GM21526 (cell line): Measurements from ENCODE around the gene C11orf71.

Experiments
- ATAC-seq: cut with Tn5 transposase; IDR thresholded peaks from one replicate; pipeline ENCODE4 v1.9.1; 2021; ENCODE audit warnings: moderate library complexity; ENCODE audit not compliant: unreplicated experiment, low FRiP score

Gene C11orf71

DNA sequence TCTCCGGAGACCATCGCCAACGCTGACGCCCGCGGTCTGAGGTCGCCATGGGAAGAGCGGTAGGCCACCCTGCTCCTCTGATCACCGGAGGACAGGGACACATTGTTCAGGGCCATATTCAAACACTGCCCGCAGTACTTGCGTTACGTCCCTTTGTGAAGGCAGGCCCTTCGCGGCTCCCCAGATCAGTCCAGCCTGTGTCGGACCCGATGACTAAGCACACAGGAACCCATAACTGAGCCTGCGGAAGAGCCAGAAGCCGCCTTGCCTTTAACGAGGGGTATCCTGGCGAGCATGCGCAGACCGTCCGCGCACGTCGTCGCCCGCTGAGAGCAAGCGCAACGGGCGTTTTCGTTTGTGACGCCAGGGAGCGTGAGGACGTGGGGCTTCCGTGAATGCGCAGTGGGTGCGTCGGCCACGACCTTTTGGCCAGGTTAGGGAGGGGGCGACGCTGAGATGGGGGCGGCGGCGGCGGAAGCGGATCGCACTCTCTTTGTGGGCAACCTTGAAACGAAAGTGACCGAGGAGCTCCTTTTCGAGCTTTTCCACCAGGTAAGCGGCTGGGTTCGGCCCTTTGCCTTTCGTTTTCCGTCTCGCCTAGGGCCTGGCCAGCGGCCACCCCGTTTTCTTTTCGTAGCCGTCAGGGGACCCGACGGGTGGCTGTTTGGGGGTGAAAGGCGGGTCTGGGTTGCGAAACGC is at the start of gene C11orf71, which contains the start of gene RBM7:
TSS of gene C11orf71 (minus strand) at position 296 of the 699 bp plus-strand sequence. CDS start at position 116, 180 bp downstream.
TSS of gene RBM7 (plus strand) at position 451 of the 699 bp plus-strand sequence. CDS start at position 457, 6 bp downstream.
- ATAC-seq: peak; percentile 92

DNA sequence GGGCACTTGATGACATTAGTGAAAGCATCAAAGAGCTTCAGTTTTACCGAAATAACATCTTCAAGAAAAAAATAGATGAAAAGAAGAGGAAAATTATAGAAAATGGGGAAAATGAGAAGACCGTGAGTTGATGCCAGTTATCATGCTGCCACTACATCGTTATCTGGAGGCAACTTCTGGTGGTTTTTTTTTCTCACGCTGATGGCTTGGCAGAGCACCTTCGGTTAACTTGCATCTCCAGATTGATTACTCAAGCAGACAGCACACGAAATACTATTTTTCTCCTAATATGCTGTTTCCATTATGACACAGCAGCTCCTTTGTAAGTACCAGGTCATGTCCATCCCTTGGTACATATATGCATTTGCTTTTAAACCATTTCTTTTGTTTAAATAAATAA is 49.5 kb upstream of the C11orf71 start:
- no peak for ATAC-seq

DNA sequence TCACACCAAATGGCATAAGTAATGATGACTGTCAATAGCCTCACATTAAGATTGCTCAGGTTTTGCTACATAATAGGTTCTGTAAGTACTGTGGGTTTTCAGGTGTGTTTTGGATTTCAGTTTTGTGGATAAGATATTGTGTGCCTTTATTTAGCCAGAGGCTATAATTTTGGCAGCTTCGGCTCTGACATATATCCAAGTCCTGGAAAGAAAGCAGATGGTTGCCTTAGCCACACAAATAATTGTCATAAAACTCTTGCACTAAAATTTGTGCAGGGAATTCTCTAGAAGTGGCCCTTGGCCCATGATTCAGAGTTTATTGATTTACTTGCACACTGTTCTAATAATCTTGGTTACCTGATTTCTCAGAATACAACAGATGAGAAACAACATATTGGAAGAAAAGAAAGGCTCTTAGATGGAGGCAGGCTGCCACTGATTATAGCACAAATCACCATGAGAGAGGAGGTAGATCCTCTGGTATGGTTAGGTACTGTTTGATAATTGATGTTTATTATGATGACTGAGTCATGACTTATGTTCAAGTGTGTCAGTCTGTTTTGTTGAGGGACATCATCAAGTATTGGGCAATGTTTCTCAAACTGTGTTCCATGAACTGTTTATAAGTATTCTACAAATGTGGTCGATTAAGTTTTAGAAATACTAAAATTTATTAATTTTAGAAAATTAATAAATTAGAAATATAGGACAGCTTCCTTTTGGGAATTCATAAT is 48.6 kb upstream of the C11orf71 start:
- ATAC-seq: no peak

- ATAC-seq: no peak
Observed at GRCh38 chr11:114447892-114448291, 47.6 kb upstream of the C11orf71 start.

DNA sequence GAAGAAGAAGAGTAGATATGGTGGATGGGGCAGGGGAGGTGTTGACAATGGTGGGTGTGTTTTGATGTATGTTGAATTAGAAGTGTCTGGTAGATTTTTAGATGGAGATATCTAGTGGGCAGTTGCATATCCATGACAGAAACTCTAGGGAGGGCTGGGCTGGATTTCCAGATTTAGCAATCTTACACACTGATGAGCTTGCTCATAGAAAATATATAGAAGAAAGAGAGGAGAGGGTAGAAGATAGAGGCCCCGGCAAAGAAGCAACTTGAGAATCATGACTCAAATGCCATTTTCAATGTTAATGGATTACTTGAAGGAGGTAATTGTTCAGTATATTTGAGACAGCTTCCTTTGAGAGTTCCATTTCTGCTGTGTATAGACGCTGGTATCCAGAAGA is 47.1 kb upstream of the C11orf71 start:
- ATAC-seq: no peak

DNA sequence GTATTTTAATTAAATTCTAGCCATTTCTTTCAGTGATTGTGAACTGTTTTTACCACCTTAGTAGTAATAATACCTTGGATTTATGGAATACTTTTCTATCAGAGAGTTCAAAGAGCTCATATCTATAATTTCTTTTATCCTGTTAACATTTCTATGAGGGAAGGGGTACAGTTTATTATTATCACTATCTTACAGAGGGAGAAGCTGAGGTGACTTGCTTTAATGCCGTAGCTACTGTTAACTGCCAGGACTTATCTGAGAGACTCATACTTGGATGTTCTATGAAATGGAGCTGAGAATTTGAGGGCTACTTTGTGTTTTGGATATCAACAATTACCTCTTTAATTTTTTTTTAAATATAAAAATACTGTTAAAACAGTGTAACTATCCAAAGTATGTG is 42.2 kb upstream of the C11orf71 start:
- no peak for ATAC-seq

- no peak for ATAC-seq
Observed at GRCh38 chr11:114441921-114442320, 41.6 kb upstream of the C11orf71 start.

- no peak for ATAC-seq
Observed at GRCh38 chr11:114440971-114441763, 40.9 kb upstream of the C11orf71 start.

GRCh38 chr11:114440121-114440860 is 40.0 kb upstream of the C11orf71 start:
- no peak for ATAC-seq

DNA sequence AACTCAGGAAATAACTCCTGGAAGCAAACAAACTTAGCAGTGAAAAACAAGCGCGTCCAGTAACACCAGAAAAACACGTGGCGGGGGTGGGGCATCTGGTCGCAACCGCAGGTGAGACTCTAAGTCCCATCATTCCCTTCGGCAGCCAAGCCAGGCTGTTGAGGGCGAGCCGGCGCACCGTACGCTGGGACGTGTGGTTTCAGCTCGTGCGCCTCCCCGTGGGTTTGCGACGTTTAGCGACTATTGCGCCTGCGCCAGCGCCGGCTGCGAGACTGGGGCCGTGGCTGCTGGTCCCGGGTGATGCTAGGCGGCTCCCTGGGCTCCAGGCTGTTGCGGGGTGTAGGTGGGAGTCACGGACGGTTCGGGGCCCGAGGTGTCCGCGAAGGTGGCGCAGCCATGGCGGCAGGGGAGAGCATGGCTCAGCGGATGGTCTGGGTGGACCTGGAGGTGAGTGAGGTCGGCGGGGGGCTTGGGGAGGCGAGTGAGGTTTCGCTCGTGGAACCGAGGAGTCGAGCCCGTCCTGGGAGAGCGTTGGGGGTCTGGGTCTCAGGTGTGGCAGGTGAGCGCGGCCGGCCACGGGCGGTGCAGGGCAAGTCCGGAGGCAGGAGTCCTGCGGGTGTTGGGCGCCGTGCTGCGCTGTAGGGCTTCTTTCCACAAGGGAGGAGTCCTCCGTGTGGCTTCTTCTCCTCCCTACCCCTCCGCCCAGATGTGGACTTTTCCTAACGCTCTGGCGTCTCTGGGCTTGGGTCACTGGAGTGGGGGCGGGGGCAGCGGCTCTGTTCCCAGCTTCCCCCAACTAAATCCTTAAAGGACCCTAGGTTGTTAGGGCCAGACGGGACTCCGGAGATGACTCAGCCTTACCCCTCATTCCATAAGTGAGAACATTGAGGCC is 39.2 kb upstream of the C11orf71 start, which contains the start of gene REXO2:
TSS of gene REXO2 (plus strand) at position 239 of the 892 bp plus-strand sequence. CDS start at position 301, 62 bp downstream.
- ATAC-seq: peak; percentile 99

DNA sequence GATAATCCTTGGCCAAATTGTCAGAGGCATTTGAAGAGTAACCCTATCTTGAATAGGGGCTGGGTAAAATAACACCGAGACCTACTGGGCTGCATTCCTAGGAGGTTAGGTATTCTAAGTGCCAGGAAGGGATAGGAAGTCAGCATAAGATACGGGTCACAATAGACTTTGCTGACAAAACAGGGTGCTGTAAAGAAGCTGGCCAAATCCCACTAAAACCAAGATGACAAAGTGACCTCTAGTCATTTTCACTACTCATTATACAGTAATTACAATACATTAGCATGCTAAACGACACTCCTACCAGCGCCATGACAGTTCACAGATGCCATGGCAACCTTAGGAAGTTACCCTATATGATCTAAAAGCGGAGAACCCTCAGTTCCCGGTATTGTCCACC is 38.0 kb upstream of the C11orf71 start:
- no peak for ATAC-seq

DNA sequence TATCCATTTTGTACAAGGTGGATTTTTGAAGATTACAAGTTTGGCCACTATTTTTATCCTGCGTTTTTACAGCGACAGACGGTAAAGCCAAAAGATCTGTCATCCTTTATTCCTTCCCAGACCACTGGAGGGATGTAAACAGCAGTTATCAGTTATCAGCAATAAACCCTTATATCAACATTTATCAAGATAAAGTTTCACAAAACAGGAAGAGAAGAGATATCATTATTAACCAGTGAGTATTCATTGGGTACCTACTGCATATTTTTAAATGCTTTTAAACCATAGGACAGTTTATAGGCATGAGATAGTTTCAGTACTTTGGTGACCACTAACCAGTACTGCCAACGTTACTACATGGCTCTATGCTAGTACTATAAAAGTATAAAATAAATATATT is 33.1 kb upstream of the C11orf71 start:
- ATAC-seq: no peak

DNA sequence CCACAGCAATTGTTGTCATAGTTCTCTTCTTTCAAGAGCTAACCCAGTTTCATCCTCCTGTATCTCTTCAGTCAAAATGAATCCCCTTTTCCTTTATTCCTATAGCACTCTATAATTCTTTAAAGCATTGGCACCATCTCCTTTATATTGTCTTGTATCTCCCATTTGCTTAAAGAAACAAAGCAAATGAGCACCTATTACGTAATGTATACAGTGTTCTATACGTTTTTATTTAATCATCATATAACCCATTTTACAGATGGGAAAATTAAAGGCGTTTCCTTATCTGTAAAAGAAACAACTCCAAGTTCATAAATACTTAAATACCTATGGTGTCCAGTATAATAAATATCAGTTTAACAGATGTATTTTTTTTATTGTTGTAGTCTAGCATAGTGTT is 32.6 kb upstream of the C11orf71 start:
- ATAC-seq: no peak

DNA sequence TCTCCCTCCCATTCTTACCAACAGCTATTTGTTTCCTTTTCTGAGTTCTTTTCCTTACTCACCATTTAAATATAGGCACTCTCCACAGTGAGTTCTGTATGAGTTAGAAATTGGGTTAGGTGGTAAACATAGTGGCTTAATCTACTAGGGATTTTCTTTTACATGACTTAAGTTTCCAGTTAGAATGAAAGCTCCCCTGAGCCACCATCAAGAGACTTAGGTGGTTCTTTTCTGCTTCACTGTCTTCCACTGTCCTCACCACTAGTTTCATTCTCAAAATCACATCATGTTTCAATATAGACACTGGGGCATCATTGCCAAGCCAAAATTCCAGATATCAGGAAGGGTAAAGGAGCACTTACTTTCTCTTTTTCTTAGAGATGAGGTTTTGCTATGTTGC is 30.0 kb upstream of the C11orf71 start:
- no peak for ATAC-seq

GRCh38 chr11:114426280-114426679 is 26.0 kb upstream of the C11orf71 start:
- ATAC-seq: no peak

GRCh38 chr11:114416441-114416961 is 16.2 kb upstream of the C11orf71 start:
- ATAC-seq: no peak

DNA sequence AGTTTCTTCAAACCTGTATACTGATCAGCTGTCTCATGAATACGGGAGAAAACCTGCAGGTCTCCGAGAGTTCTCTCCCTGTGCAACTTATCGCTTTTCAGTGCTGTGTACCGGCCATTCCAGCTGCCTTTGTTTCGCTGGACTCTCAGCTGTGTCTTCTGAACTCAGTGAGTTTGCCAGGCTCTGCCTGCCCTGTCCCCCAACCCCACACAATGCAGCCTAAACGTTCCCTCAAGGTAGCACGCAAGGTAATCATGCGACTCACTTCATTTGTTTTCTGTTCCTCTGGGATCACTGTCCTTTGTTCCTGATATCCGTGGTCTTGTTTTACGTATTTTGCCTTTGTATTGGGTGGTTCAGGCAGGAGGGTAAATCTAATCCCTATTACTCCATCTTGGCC is 13.6 kb upstream of the C11orf71 start:
- no peak for ATAC-seq

DNA sequence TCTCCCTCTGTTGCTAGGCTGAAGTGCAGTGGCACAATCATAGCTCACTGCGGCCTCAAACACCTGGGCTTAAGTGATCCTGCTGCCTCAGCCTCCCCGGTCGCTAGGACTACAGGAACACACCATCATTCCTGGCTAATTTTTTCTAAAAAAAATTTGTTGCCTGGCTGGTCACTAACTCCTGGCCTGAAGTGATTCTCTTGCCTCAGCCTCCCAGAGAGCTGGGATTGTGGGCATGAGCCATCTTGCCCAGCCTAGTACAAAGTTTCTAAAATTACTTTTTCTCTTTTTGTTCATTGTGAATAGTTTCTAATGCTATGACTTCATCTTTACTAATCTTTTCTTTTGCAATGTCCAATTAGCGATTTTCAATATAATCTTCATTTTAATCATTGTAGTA is 12.6 kb upstream of the C11orf71 start:
- ATAC-seq: no peak

- ATAC-seq: no peak
Observed at GRCh38 chr11:114401311-114401710, 1.0 kb upstream of the C11orf71 start.
